ENCODE data around the gene TNFRSF8. TPM values are rescaled to one million over a fixed set of nuclear protein-coding genes. Genes with fewer than 3 reads are reported as not detected.

Gene TNFRSF8
- polyA plus RNA-seq: 0.02 to 0.09 TPM (median 0.03 TPM) in 3 replicates
- polyA plus RNA-seq (2011; ENCODE audit: low read depth): not detected
- polyA plus RNA-seq (2011; cell fraction: cytosol; rRNA removed): 0.01 and 0.04 TPM in 2 replicates
- polyA plus RNA-seq (2011; cell fraction: nucleus; rRNA removed): 0.09 TPM in 2 replicates
- polyA plus RNA-seq (2012; ENCODE audit: low replicate concordance): not detected in 2 replicates
- 0.20 TPM in 1 of 3 replicates, not detected in the others for polyA minus RNA-seq
- polyA minus RNA-seq (2011; cell fraction: cytosol; rRNA and poly(A)+ RNA removed): not detected
- not detected in 2 replicates for polyA minus RNA-seq (2011; cell fraction: nucleus; rRNA and poly(A)+ RNA removed)

DNA sequence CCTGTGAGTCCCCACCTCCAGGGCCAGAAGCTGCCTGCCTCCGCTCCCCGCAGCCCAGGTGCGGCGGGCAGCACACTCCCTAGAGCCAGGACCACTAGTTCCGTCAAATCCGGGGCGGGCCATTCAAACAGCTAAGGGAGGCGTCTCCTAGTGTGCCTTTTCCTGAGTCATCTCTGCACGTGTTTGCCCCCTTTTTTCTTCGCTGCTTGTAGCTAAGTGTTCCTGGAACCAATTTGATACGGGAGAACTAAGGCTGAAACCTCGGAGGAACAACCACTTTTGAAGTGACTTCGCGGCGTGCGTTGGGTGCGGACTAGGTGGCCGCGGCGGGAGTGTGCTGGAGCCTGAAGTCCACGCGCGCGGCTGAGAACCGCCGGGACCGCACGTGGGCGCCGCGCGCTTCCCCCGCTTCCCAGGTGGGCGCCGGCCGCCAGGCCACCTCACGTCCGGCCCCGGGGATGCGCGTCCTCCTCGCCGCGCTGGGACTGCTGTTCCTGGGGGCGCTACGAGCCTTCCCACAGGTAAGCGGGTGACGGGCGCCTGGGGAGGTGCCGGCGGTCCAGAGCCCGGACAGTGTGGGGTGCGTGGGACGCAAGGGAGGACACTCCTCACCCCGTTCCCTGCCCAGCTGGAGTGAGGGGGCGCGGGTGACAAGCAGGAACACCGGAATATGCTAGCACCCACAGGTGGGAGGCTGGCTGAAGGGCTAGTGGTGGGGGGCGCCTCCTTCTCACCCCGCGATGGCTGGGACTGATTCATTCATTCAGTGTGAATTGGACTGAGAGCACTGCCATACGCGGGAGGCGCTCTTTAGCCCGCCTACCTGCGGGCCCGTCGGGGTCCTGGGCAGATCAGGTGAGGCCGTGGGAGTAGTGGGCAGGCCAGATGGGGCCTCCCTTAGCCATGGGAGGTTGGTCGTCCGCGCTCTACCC is at the start of gene TNFRSF8:
Gene TNFRSF8, plus strand, starts transcription at position 163 of the 932 bp plus-strand sequence. Its CDS starts 296 bp downstream, at position 459.
- DNase-seq (ENCODE audit: low read depth, low spot score) (no peak), FAIRE-seq (no peak)
- Histone ChIP-seq H3K27me3 (ENCODE audit: control insufficient read depth, extremely low read depth, insufficient read depth, low read length) (peaks cover 51% of the 10 kb centered on the region), H4K20me1 (ENCODE audit: control insufficient read depth, extremely low read depth, insufficient read depth, low read length) (no peaks in the 10 kb centered on the region), H3K4me3 (ENCODE audit: control insufficient read depth in 2 of 3, extremely low read depth in 1 of 3, insufficient read depth in 2 of 3, low read depth in 1 of 3, low read length in 3 of 3) (peak within 1 kb of the TSS in 2 of 3 experiments; percentile 29 to 38), H3K4me2 (ENCODE audit: control insufficient read depth, extremely low read depth, insufficient read depth, low read depth, low read length) (peak within 1 kb of the TSS; percentile 48), H3K9me1 (ENCODE audit: control insufficient read depth, extremely low read depth, insufficient read depth, low read length) (no peaks in the 10 kb centered on the region), H3K4me1 (ENCODE audit: control insufficient read depth, extremely low read depth, insufficient read depth, low read length) (peaks cover 8% of the 10 kb centered on the region), H3K36me3 (ENCODE audit: control insufficient read depth in 2 of 2, extremely low read depth in 1 of 2, insufficient read depth in 2 of 2, low read length in 2 of 2) (no peaks in the 10 kb centered on the region), H3K9me3 (ENCODE audit: control insufficient read depth, low read depth, low read length) (no peaks in the 10 kb centered on the region), H3K79me2 (ENCODE audit: control insufficient read depth, insufficient read depth, low read length) (no peaks in the 10 kb centered on the region), H2AFZ (ENCODE audit: control insufficient read depth, low read length) (peak within 1 kb of the TSS; percentile 49), H3K27ac (ENCODE audit: control insufficient read depth, insufficient read depth, low read length) (no peak within 1 kb of the TSS), H3K9ac (ENCODE audit: control insufficient read depth, extremely low read depth, insufficient read depth, low read length) (no peak within 1 kb of the TSS)
- TF ChIP-seq CTCF (optimal IDR thresholded peaks at IDR 0.05 in 1 of 3, IDR thresholded peaks at IDR 0.05 in 1 of 3, conservative IDR thresholded peaks at IDR 0.05 in 1 of 3; ENCODE audit: extremely low read depth in 1 of 3, insufficient read depth in 2 of 3, low read length in 3 of 3) (no peak), EZH2 (IDR thresholded peaks at IDR 0.05; ENCODE audit: low read length) (no peak)
- dilution Hi-C loops (cut with MboI; ENCODE audit: extremely low pct_ligation_motif_present, low sequenced_read_pairs): no loop called here

DNA sequence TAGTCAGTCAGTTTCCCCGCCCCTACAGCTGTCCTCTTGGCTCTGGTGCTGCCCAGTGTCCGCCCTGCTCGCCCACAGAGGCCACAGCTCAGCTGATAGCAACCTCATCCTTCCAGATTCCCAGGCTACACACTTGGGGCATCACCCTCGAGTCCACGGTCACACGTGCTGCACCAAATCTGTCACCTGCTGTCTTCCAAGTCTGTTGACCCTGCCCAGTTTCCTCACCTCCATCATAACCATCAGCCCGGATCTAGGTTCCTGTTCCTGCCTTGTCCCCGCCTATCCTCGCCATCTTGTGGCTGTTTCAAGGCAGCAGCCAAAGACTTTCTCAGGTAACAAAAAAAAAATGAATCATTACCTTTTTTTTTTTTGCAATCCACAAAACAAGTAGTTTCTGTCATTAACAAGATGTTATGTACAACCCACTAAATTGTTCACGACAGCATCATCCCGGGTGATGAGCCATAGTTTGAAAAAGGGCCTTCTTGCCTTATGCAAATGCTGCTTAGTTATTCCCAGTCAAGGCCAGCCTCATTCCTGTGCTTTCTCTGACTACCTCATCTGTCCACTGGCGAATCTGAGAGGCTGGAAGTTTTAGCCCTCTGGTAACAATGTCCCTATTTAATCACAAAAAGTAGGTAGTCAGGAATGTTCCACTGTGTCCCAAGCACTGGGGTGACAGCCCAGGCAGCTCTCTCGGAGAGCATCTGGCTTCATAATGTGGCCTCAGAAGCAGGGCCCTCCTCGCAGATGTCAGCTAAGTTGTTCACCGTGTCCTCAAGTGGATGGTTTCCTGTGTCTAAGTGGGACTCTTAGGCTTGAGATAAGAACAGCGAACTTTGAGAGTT is 48.7 kb upstream of the TNFRSF8 start:
- H3K79me2 ChIP-seq (ENCODE audit: control insufficient read depth, insufficient read depth, low read length): no peaks in the 10 kb centered on the region
- no peaks in the 10 kb centered on the region for H3K27me3 ChIP-seq (ENCODE audit: control insufficient read depth, extremely low read depth, insufficient read depth, low read length)
- H3K4me2 ChIP-seq (ENCODE audit: control insufficient read depth, extremely low read depth, insufficient read depth, low read depth, low read length): peak overlapping the region; percentile 42
- peak overlapping the region; percentile 40 for H2AFZ ChIP-seq (ENCODE audit: control insufficient read depth, low read length)
- H4K20me1 ChIP-seq (ENCODE audit: control insufficient read depth, extremely low read depth, insufficient read depth, low read length): no peaks in the 10 kb centered on the region
- TF ChIP-seq EZH2 (IDR thresholded peaks at IDR 0.05; ENCODE audit: low read length) (no peak), CTCF (optimal IDR thresholded peaks at IDR 0.05 in 1 of 3, IDR thresholded peaks at IDR 0.05 in 1 of 3, conservative IDR thresholded peaks at IDR 0.05 in 1 of 3; ENCODE audit: extremely low read depth in 1 of 3, insufficient read depth in 2 of 3, low read length in 3 of 3) (peak; percentile 31 to 56 (median 40))
- dilution Hi-C loops (cut with MboI; ENCODE audit: extremely low pct_ligation_motif_present, low sequenced_read_pairs): no loop called here
- H3K9ac ChIP-seq (ENCODE audit: control insufficient read depth, extremely low read depth, insufficient read depth, low read length): peak overlapping the region; percentile 51
- H3K4me1 ChIP-seq (ENCODE audit: control insufficient read depth, extremely low read depth, insufficient read depth, low read length): peaks cover 15% of the 10 kb centered on the region
- H3K9me3 ChIP-seq (ENCODE audit: control insufficient read depth, low read depth, low read length): no peaks in the 10 kb centered on the region
- DNase-seq (ENCODE audit: low read depth, low spot score) (peak; percentile 55), FAIRE-seq (peak; percentile 81)
- no peak overlapping the region for H3K4me3 ChIP-seq (ENCODE audit: control insufficient read depth in 2 of 3, extremely low read depth in 1 of 3, insufficient read depth in 2 of 3, low read depth in 1 of 3, low read length in 3 of 3)
- H3K9me1 ChIP-seq (ENCODE audit: control insufficient read depth, extremely low read depth, insufficient read depth, low read length): no peaks in the 10 kb centered on the region
- H3K36me3 ChIP-seq (ENCODE audit: control insufficient read depth in 2 of 2, extremely low read depth in 1 of 2, insufficient read depth in 2 of 2, low read length in 2 of 2): peaks cover 21 to 35% of the 10 kb centered on the region in 2 experiments
- peak overlapping the region; percentile 89 for H3K27ac ChIP-seq (ENCODE audit: control insufficient read depth, insufficient read depth, low read length)

All from keratinocyte (primary cell).